IPS-18a (cell line): ENCODE measurements around the gene STRBP.
A peak's percentile ranks its signal among the peaks of the same experiment; 100 is the strongest.
"Not testable (repeated sequence)": the region's sequence is repeated elsewhere in the genome, so short reads cannot be mapped to it uniquely, and the experiment has no call there.

Source experiments
- H3K27ac ChIP-seq: one replicate; pipeline ENCODE4 v1.5.1; 2013; ENCODE audit warnings: low read length
- H3K27me3 ChIP-seq: one replicate; pipeline ENCODE4 v1.6.1; 2013; ENCODE audit warnings: mild to moderate bottlenecking, low read length; ENCODE audit not compliant: control insufficient read depth, insufficient read depth
- H3K36me3 ChIP-seq: one replicate; pipeline ENCODE4 v1.6.1; 2013; ENCODE audit warnings: low read depth, low read length; ENCODE audit not compliant: control insufficient read depth
- H3K4me1 ChIP-seq: one replicate; pipeline ENCODE4 v1.6.1; 2013; ENCODE audit warnings: low read depth, low read length; ENCODE audit not compliant: control insufficient read depth
- H3K4me3 ChIP-seq: one replicate; pipeline ENCODE4 v1.5.1; 2013; ENCODE audit warnings: low read length
- H3K9ac ChIP-seq: one replicate; pipeline ENCODE4 v1.6.1; 2013; ENCODE audit warnings: mild to moderate bottlenecking, low read length, moderate library complexity
- H3K9me3 ChIP-seq: one replicate; pipeline ENCODE4 v1.6.1; 2013; ENCODE audit warnings: low read depth, low read length; ENCODE audit not compliant: control insufficient read depth

The STRBP gene

GRCh38 chr9:123186029-123186428 is 82.4 kb downstream of the STRBP start:
- H3K36me3 ChIP-seq, H3K27ac ChIP-seq, H3K4me3 ChIP-seq, H3K4me1 ChIP-seq, H3K27me3 ChIP-seq, H3K9me3 ChIP-seq, H3K9ac ChIP-seq: not testable (repeated sequence)

DNA sequence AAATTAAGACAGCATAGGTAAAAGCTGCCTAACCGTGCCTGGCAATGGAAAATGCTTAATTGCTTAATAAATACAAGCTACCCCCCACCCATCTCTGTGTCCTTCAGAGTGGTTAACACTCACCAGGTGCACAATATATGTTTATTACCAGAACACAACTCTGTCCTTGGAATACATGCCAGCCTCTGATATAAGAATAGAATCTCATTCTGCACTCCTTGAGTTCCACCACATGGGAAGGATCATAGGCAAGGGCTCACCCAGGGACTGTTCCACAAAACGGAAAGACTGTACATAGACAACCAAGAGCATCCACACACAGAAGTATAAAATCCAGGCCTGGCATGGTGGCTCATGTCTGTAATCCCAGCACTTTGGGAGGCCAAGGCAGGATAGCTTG is 91.4 kb downstream of the STRBP start:
- Histone ChIP-seq H3K9ac (no peak overlapping the region), H3K27ac (no peak overlapping the region), H3K27me3 (no peaks in the 10 kb centered on the region), H3K4me3 (no peak overlapping the region), H3K36me3 (peaks cover 6% of the 10 kb centered on the region), H3K4me1 (peaks cover 42% of the 10 kb centered on the region), H3K9me3 (no peaks in the 10 kb centered on the region)

DNA sequence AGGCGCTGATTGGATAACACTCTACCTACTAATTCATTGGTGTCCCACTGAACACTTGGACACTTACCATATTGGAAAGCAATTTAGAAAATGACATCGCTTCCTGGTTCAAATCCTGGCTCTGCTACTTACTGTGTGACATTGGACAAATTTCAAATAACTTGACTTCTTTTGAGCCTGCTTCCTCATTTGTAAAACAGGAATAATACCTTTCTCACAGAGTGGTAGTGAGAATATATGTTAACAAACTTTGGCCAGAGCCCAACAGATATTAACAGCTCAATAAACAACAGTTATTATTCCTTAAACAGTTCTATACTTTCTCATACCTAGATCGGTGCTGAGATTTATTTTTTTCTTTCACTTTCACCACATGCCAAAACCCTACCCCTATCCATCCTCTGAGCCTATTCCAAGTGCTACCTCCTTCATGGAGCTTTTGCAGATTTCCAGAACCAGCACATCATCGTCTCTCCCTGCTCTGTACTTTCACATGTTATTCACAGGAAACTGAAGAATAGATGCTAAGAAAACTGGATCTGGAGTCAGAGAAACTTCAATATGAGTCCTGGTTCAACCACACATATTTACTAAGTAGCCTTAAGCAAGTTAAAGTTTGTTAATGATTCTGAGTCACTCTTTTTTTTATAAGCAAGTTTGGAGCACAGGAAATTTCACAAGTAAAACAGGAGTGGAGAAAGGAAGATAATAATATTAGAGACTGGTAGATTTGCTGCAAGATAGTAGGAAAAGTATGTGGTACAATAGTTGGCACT is 92.3 kb downstream of the STRBP start:
- Histone ChIP-seq H3K27ac (peak overlapping the region; percentile 92), H3K27me3 (no peaks in the 10 kb centered on the region), H3K4me1 (peaks cover 45% of the 10 kb centered on the region), H3K4me3 (no peak overlapping the region), H3K9ac (no peak overlapping the region), H3K9me3 (no peaks in the 10 kb centered on the region), H3K36me3 (peaks cover 7% of the 10 kb centered on the region)

GRCh38 chr9:123174887-123175518 is 93.4 kb downstream of the STRBP start:
- Histone ChIP-seq H3K4me3 (peak overlapping the region; percentile 46), H3K9ac (peak overlapping the region; percentile 64), H3K27me3 (no peaks in the 10 kb centered on the region), H3K27ac (peak overlapping the region; percentile 92), H3K4me1 (peaks cover 51% of the 10 kb centered on the region), H3K36me3 (peaks cover 7% of the 10 kb centered on the region), H3K9me3 (no peaks in the 10 kb centered on the region)

- Histone ChIP-seq H3K27ac (peak overlapping the region; percentile 92), H3K36me3 (peaks cover 7% of the 10 kb centered on the region), H3K4me1 (peaks cover 53% of the 10 kb centered on the region), H3K9ac (peak overlapping the region; percentile 64), H3K9me3 (no peaks in the 10 kb centered on the region), H3K4me3 (peak overlapping the region; percentile 46), H3K27me3 (no peaks in the 10 kb centered on the region)
These were observed 94.3 kb downstream of the STRBP start for GRCh38 chr9:123174079-123174478.

- H3K4me1 ChIP-seq, result peaks cover 37% of the 10 kb centered on the region
These were observed 98.5 kb downstream of the STRBP start for GRCh38 chr9:123169926-123170325.

GRCh38 chr9:123168586-123168985 is 99.8 kb downstream of the STRBP start:
- peaks cover 7% of the 10 kb centered on the region for H3K36me3 ChIP-seq
- H3K9me3 ChIP-seq, result no peaks in the 10 kb centered on the region
- no peak overlapping the region for H3K4me3 ChIP-seq
- no peak overlapping the region for H3K27ac ChIP-seq
- no peaks in the 10 kb centered on the region for H3K27me3 ChIP-seq
- no peak overlapping the region for H3K9ac ChIP-seq
- peaks cover 26% of the 10 kb centered on the region for H3K4me1 ChIP-seq

More at GRCh38 chr9:123169926-123170325, 98.5 kb downstream of the STRBP start:
- Histone ChIP-seq H3K36me3 (peaks cover 7% of the 10 kb centered on the region), H3K27me3 (no peaks in the 10 kb centered on the region), H3K4me3 (no peak overlapping the region), H3K9ac (no peak overlapping the region), H3K27ac (no peak overlapping the region), H3K9me3 (no peaks in the 10 kb centered on the region)

- H3K4me3 ChIP-seq, result no peak overlapping the region
- peaks cover 4% of the 10 kb centered on the region for H3K36me3 ChIP-seq
- no peaks in the 10 kb centered on the region for H3K27me3 ChIP-seq
- H3K9me3 ChIP-seq, result no peaks in the 10 kb centered on the region
- peaks cover 17% of the 10 kb centered on the region for H3K4me1 ChIP-seq
- H3K27ac ChIP-seq, result no peak overlapping the region
- H3K9ac ChIP-seq, result no peak overlapping the region
These were observed 100.9 kb downstream of the STRBP start for GRCh38 chr9:123167474-123167873.

DNA sequence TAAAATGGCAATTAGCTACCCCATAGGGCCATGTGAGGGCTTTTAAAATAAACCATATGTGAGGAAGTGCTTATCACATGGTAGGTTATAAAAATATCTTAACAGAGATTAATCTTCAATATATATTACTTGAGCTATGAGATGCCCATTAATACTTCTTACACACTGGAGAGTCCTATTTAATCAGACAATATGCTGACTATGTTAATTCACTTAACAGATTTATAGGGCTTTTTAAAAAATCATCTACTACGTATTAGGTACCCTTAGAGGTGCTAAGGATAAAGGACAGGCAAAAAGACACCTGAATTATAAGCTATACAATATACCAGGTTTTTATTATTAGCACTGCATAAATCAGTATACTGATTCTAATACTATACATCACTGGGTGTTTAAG is 102.6 kb downstream of the STRBP start:
- no peaks in the 10 kb centered on the region for H3K9me3 ChIP-seq
- no peak overlapping the region for H3K27ac ChIP-seq
- H3K27me3 ChIP-seq, result no peaks in the 10 kb centered on the region
- no peak overlapping the region for H3K9ac ChIP-seq
- peaks cover 13% of the 10 kb centered on the region for H3K4me1 ChIP-seq
- H3K4me3 ChIP-seq, result no peak overlapping the region
- H3K36me3 ChIP-seq, result no peaks in the 10 kb centered on the region

GRCh38 chr9:123164285-123164684 is 104.1 kb downstream of the STRBP start:
- no peaks in the 10 kb centered on the region for H3K9me3 ChIP-seq
- H3K4me3 ChIP-seq, result no peak overlapping the region
- H3K4me1 ChIP-seq, result peaks cover 6% of the 10 kb centered on the region
- no peaks in the 10 kb centered on the region for H3K27me3 ChIP-seq
- H3K9ac ChIP-seq, result no peak overlapping the region
- H3K36me3 ChIP-seq, result no peaks in the 10 kb centered on the region
- no peak overlapping the region for H3K27ac ChIP-seq

- Histone ChIP-seq H3K4me3 (no peak overlapping the region), H3K27ac (no peak overlapping the region), H3K27me3 (no peaks in the 10 kb centered on the region), H3K36me3 (no peaks in the 10 kb centered on the region), H3K9ac (no peak overlapping the region), H3K9me3 (no peaks in the 10 kb centered on the region), H3K4me1 (no peaks in the 10 kb centered on the region)
These were observed 105.5 kb downstream of the STRBP start for GRCh38 chr9:123162791-123163345.
